Heart left ventricle (tissue), 13 donors: ENCODE measurements around the gene ZNF366.

ENCODE experiments used
- POLR2A ChIP-seq, 2 donors: fragments of 450-650 bp; IDR thresholded peaks; one replicate each; pipeline ENCODE4 v1.6.1; 2017; ENCODE audit warnings: antibody characterized with exemption in 2 of 2, mild to moderate bottlenecking in 2 of 2, moderate library complexity in 2 of 2
- TF ChIP-seq, protein P1 (sequence below), 12 donors: fragments of 200-600 bp; sonication (generic) in 4 of 12; IDR thresholded peaks; one replicate each; pipeline versions ENCODE4 v1.5.0 to v1.8.0; 2018 to 2022; ENCODE audit warnings: antibody characterized with exemption in 12 of 12, mild to moderate bottlenecking in 5 of 12
- donor health status: ischemic (EF 13 %, LVEDD 7.1; RV severe dilation, severe dysfunction).
- donor health status: DM: no; HTN: yes; CAD: no.
- donor health status: DM: no; HTN: no; CAD: no.
- donor health status: ischemic (EF 25% LVEDD 6.9; RV normal size, moderate dysfunction).
- donor health status: ischemic (EF 25% LVEDD 5.7; RV mildly dilated, moderate dysfunction).
- donor health status: ischemic (EF 35%, LVEDD 5.7; RV mildly dilated, moderate dysfunction).
- donor health status: nonischemic (EF 11% LVEDD 7.7; RV severe dilation, severe dysfunction).
- donor health status: DM: yes; HTN: yes; CAD: no.
- donor health status: PGD.
- donor health status: ischemic (EF 29% LVEDD 5.4; RV normal size, mild dysfunction).
- donor health status: nonischemic (EF 23%, LVEDD 6.1; RV moderate dilation, normal function).

DNA sequence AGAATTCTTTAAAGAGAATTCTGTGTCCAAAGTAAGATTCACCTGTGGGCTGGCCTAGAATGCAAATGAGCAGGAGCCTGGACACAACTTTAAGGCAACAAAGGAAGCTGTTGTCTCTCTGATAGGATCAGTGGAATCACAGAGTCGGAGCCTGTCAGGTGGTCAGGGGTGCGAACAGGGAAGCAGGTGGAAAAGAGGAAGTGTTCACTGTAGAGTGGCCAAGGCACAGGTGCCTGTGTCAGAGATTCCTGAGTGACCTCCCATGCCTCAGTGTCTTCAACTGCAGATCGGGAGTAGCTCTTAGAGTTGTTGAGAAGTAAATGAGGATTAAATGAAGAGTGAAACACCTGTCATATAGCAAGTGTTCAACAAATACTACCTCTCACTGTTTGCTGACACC, 48.8 kb downstream of the ZNF366 start:
- TF ChIP-seq, protein P1, sequence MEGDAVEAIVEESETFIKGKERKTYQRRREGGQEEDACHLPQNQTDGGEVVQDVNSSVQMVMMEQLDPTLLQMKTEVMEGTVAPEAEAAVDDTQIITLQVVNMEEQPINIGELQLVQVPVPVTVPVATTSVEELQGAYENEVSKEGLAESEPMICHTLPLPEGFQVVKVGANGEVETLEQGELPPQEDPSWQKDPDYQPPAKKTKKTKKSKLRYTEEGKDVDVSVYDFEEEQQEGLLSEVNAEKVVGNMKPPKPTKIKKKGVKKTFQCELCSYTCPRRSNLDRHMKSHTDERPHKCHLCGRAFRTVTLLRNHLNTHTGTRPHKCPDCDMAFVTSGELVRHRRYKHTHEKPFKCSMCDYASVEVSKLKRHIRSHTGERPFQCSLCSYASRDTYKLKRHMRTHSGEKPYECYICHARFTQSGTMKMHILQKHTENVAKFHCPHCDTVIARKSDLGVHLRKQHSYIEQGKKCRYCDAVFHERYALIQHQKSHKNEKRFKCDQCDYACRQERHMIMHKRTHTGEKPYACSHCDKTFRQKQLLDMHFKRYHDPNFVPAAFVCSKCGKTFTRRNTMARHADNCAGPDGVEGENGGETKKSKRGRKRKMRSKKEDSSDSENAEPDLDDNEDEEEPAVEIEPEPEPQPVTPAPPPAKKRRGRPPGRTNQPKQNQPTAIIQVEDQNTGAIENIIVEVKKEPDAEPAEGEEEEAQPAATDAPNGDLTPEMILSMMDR (IDR thresholded peaks at IDR 0.05), result no peak
- TF ChIP-seq POLR2A (IDR thresholded peaks at IDR 0.05), result no peak
